Upper lobe of left lung (tissue), 4 donors: ENCODE measurements around the gene MON2.

Source experiments
- POLR2A ChIP-seq, 4 donors: fragments of 450-650 bp; IDR thresholded peaks; one replicate each; pipeline ENCODE4 v1.5.1; 2016 to 2017; ENCODE audit warnings: antibody characterized with exemption in 4 of 4, mild to moderate bottlenecking in 2 of 4
- POLR2AphosphoS5 ChIP-seq, 2 donors: sonication (generic); formaldehyde crosslinking; IDR thresholded peaks; one replicate each; pipeline ENCODE4 v1.5.1; 2017; ENCODE audit warnings: antibody characterized with exemption in 2 of 2
- TF ChIP-seq, protein P1 (sequence below), 6 experiments: fragments of 450-650 bp in 4 of 6; fragments of 200-600 bp in 2 of 6; sonication (generic) in 2 of 6; IDR thresholded peaks; one replicate each; pipeline ENCODE4 v1.5.1; 2016 to 2019; ENCODE audit warnings: antibody characterized with exemption in 6 of 6

GRCh38 chr12:62436164-62436503 is 30.5 kb upstream of the MON2 start:
- TF ChIP-seq, protein P1, sequence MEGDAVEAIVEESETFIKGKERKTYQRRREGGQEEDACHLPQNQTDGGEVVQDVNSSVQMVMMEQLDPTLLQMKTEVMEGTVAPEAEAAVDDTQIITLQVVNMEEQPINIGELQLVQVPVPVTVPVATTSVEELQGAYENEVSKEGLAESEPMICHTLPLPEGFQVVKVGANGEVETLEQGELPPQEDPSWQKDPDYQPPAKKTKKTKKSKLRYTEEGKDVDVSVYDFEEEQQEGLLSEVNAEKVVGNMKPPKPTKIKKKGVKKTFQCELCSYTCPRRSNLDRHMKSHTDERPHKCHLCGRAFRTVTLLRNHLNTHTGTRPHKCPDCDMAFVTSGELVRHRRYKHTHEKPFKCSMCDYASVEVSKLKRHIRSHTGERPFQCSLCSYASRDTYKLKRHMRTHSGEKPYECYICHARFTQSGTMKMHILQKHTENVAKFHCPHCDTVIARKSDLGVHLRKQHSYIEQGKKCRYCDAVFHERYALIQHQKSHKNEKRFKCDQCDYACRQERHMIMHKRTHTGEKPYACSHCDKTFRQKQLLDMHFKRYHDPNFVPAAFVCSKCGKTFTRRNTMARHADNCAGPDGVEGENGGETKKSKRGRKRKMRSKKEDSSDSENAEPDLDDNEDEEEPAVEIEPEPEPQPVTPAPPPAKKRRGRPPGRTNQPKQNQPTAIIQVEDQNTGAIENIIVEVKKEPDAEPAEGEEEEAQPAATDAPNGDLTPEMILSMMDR (IDR thresholded peaks at IDR 0.05) = no peak
- no peak for TF ChIP-seq POLR2A (IDR thresholded peaks at IDR 0.05)
- TF ChIP-seq POLR2AphosphoS5 (IDR thresholded peaks at IDR 0.05) = no peak
